Central memory CD4-positive, alpha-beta T cell (primary cell): ENCODE data around the gene TMED1.
"Not testable (repeated sequence)": the region's sequence is repeated elsewhere in the genome, so short reads cannot be mapped to it uniquely, and the experiment has no call there.

Experiments
- DNase-seq: peaks from one replicate; pipeline ENCODE4 v3.0.0; 2022
- total RNA-seq, 3 experiments: gene quantifications; one replicate each; lab custom pipeline; 2026; lab: John Stamatoyannopoulos, UW

TMED1 gene, protein sequence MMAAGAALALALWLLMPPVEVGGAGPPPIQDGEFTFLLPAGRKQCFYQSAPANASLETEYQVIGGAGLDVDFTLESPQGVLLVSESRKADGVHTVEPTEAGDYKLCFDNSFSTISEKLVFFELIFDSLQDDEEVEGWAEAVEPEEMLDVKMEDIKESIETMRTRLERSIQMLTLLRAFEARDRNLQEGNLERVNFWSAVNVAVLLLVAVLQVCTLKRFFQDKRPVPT
- 5.0 to 14.6 (median 10.1) reads per million in 3 experiments for total RNA-seq

DNA sequence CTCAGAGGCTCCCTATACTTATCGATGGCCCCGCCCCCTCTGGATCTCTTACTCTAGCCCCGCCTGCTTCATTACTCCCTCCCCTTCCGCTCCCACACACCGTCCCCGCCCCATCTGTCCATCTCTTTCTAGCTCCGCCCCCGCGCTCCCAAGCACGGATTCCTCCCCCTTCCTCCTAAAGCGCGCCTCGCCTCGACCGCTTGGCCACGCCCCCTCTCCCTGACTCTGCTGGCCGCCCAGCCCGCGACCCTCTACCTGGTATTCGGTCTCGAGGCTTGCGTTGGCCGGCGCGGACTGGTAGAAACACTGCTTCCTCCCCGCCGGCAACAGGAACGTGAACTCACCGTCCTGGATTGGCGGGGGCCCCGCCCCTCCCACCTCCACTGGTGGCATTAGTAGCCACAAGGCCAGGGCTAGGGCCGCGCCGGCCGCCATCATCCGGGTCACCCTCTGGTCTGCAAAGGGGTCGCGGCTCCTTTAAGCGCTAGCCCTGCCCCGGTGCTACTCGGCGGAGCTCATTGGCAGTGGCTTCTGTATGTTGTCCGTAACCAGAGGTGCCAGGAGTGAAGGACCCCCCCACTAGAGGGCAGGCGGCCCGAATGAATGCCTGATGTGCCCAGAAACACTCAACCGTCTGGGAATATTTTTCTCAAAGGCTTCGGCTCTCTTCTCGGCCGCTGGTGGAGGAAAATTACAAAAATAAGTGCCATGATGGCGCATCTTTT is at the start of gene TMED1:
Gene TMED1 (minus strand): TSS at position 459 of the 725 bp plus-strand sequence. CDS start 21 bp downstream, at position 438.
- peak; percentile 93 for DNase-seq

DNA sequence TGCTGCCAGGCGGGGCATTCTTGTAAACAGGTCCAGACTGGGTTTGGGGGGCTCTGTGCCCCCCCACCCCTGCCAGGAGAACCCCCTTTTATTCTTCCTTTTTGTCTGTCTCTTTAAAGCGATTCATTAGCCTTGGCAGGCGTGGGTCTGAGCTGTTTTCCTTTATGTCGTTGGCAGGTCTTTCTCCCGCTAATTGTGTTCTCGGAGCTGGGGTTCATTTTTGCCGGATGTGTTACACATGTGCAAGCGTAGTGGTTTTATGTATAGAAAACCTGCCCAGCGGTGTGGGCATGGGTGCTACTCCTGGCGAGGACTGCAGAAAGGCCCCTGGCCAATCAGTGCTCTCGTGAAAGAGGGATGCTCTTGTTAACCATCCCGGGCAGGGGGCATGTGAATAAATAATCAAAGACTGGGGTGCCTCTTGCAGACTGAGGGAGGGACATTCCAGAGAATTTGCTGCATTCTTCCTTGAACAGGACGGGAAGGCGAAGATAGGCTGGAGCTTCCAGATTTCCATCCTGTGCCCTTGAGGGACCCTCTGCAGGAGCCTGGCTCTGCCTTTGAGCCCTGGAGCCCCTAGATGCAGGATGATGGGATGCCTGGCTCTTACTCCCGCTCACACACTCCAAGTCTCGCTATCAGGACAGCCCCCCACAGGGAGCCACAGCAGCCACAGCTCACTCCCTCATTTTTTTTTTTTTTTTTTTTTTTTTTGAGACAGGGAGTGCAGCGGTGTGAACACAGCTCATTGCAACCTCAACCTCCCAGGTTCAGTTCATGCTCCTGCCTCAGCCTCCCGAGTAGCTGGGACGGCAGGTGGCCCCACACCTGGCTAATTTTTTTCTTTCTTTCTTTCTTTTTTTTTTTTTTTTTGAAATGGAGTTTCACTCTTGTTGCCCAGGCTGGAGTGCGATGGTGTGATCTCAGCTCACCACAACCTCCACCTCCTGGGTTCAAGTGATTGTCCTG is 49.5 kb upstream of the TMED1 start:
- no peak for DNase-seq

DNA sequence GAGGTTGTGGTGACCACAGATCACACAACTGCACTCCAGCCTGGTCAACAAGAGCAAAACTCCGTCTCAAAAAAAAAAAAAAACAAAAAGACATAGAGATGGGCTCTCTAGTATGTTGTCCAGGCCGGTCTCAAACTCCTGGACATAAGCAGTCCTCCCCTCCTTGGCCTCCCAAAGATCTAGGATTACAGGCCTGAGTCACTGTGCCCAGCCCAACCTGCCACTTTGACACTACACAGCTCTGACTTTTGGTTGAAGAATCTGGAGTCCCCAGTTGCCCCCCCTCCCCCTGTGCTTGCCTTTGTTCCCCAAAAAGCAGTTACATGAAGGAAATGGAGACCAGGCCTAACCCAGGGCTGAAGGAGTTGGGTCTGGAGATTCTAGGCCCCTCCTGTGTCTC is 48.3 kb upstream of the TMED1 start:
- no peak for DNase-seq

DNA sequence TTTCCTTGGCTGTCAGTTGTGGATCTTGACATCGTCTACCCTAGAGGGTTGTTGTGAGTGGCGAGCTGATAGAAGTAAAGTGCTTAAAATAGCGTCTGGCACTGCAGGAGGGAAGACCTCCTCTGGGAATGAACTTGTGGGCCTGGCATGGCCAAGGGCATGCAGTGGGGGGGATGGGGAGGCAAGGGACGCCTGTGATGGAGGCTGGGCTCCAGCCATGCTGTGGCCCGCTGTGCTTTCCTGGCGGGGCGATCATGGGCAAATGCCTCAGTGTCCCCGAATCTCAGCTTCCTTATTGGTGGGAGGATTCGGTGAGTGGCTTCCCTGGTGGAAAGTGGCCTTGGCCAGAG is 46.1 kb upstream of the TMED1 start:
- DNase-seq = no peak

DNA sequence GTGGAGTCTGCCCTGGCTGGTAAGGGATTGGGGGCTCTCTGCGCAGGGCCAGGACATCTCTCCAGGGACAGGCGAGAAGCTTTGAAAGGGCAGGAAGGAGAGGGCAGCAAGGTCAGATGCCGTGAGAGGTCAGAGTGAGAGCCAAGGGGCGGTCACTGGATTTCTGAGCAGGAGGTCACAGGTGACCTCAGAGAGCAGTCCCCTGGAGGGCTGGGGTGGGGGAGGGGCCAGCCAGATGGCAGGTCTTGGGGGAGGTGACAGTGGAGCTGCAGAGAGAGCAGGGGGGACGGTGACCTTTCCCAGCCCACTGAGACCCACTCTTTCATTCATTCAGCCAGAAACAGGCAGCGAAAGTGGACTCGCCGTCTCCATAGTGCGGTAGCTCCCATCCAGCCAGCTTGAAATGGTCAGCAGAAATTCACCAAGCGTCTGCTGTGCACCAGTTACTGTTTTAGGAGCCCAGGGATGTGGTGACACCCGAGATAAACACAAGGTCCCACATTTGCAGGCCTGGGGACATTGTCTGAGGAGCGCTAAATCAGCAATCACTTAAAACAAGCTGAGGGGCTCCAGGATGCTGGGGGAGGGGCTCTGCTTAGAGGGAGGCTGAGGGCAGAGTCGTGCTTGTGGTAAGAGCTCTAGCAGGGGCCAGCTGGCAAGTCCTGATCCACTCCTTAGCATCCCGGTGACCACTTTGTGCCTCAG is 45.5 kb upstream of the TMED1 start:
- no peak for DNase-seq

DNA sequence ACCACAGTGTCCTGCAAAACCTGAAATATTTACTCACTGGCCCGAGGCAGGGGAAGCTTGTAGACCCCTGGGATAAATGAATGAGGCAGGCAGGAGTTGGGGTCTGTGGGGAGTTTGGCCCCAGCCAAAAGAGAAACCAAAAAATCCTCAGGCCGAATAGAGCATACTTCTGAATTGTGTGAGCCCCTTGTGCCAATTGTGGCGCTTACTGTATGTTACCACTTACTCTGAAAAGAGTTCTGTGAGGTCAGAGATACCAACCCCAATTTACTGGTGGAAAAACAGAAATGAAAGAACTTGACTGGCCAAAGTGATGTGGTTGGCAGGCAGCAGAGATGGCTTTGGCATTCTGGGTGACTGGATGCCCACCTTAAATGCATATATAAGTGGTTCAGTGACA is 42.2 kb upstream of the TMED1 start:
- DNase-seq = no peak

DNA sequence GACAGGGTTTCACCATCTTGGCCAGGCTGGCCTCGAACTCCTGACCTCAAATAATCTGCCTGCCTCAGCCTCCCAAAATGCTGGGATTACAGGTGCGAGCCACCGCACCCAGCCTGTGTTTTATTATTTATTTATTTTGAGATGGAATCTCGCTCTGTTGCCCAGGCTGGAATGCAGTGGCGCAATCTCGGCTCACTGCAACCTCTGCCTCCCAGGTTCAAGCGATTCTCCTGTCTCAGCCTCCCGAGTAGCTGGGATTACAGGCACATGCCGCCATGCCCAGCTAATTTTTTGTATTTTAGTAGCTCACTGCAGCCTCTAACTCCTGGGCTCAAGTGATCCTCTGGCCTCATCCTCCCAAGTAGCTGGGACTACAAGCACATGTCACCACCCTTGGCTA is 41.6 kb upstream of the TMED1 start:
- DNase-seq = not testable (repeated sequence)

DNA sequence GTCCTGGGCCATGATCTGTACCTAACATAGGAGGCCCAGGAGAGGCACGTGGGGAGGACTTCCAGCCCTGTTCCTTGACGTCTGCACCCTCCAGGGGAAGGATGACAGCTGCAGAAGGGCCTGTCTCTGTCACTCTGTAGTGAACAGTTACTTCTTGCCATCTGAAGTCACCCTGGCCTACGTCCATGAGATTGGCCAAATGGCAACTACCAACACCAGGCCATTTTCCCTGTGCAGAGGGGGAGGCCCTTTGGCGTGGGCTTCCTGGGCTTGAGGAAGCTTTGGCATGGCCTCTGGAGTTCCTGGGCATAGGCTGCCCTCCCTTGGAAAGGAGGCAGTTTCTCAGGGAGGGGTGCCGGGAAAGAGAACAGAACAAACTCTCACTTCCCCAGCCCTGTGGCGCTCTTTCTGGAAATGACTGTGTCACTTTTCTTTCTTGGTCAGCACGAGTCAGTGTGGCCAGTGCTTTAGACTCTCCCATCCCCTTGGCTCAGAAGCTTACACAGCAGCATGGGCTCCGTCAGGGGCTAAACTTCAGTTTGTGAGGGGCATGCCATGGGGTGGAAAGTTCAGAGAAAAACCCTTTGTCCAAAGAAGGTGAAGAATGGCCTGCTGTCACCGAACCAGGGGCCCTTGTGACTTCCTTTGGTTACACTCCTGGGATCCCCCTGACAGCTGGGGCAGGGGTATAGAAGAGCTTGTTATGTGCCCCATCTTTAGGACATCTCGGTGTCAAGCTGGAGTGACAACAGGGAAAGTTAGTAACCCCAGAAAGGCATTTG is 40.6 kb upstream of the TMED1 start:
- DNase-seq = no peak

DNA sequence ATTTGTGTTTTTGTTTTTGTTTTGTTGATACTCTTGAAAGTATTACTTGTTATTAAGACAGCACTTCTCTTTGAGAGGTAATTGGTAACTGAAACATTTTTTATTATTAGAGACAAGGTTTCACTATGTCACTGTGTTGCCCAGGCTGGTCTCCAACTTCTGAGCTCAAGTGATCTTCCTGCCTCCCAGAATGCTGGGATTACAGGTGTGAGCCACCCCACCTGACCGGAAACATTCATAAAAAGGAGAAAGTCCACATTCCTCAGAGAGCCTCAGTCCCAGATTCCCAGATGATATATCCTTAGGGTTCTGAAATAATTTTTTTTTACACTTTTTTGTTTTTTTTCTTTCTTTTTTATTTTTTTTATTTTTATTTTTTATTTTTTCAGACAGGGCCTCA is 38.0 kb upstream of the TMED1 start:
- DNase-seq = no peak

DNA sequence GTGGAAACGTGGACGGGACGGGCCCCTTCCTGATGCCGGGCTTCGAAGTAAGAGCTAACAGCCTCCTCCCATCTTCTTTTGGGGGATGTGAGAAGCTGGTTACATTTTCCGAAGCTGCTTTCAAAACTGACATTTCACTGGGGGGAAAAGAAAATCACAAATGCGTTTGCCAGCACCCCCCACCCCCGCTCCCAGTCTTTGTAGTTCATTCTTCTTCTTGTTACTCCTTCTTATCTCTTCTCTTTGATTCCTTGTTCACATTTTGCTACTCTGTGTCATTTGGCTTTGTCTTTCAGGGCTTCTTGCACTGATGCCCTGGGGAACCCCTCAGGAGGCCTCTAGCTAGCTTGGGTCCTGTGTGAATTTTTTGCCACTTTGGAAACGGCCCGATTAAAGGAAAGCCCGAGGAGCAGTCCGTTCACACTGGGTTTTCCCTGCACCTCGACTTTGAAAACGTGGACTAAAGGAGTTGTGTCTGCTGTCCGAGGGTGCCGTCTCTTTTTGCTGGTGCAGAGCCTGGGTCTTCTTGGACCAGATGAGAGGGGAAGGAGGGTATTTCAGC is 36.6 kb upstream of the TMED1 start:
- no peak for DNase-seq

DNA sequence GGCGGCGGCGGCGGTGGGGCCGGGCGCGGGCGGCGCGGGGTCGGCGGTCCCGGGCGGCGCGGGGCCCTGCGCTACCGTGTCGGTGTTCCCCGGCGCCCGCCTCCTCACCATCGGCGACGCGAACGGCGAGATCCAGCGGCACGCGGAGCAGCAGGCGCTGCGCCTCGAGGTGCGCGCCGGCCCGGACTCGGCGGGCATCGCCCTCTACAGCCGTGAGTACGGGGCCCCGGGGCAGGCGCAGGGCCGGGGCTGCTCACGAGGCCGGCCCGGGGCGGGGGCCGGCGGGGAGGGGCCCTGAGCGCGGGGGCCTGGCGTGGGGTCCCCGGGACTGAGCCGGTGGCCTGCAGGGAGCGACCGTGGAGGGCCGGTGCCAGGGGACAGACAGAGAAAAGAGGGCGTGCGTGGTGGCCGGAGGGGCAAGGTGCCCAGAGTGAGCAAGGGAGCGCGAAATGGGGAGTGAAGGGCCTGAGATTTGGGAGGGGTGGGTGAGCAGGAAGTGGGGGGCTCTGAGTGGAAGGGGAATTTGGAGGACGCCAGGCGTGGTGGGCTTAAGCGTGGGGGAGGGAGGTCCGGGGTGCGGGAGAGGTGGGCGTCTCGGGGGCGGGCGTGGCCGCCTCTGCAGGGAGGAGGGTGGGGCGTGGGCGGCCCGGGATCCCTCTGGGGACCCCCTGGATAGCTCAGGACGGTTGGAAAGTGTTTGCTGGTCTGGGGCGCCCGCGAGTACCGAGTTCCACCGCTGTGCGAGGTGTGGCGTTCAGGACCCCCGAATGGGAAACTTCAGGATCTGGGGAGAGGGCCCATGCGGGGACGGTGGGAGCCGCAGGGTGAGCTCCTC is 35.9 kb upstream of the TMED1 start:
- DNase-seq = no peak

DNA sequence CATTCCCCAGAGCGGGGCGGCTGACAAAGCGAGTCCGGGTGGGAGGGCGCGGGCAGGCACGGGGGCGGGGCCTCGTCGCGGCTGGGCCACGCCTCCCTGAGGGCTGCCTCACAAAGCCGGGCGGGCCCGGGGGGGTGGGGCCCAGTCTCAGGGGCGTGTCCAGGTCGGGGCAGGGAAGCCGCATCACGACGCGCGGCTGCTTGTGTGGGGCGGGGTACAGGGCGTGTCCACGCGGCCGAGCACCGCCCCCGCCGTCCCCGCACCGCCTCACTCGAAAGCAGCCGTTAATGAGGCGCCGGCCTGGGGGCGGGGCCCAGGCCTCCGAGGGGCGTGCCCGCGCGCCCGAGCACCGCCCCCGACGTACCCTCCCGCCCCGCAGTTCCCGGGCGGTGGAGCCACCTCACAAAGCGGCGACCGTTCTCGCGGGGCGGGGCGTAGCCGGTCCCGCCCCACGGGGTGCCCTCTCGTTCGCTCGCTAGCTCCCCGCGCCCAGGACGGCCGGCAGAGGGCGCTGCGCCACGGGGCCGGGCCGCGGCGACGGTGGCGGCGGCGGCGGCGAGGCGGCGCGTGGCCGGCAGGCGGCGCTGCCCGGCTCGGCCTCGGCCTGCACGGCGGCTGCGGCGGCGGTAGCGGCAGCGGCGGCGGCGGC is 35.1 kb upstream of the TMED1 start, which contains the start of gene CARM1:
Gene CARM1 (plus strand): TSS at position 599 of the 649 bp plus-strand sequence. CDS start 150 bp downstream, outside the sequence.
- DNase-seq = peak; percentile 99

DNA sequence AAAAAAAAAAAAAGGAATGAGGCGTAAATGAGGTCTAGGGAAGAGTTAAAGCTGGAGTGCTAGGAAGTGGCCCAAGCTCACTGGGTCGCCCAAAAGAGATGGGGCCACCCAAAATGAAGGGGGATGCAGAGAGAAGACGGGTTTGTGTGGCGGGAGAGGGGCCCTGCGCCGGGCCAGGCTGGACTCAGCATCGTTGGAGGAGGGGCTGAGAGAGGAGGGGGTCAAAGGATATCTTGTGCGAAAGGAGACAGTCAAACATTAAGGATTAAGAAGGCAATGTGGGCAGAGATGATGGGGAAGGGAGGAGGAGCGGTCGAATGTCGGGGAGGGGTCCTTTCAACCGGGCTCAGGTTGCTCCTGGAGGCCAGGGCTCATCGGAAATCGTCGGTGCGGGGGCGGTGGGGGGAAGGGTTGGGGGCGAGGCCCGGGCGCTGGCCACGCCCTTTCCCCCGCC is 34.5 kb upstream of the TMED1 start:
- no peak for DNase-seq

DNA sequence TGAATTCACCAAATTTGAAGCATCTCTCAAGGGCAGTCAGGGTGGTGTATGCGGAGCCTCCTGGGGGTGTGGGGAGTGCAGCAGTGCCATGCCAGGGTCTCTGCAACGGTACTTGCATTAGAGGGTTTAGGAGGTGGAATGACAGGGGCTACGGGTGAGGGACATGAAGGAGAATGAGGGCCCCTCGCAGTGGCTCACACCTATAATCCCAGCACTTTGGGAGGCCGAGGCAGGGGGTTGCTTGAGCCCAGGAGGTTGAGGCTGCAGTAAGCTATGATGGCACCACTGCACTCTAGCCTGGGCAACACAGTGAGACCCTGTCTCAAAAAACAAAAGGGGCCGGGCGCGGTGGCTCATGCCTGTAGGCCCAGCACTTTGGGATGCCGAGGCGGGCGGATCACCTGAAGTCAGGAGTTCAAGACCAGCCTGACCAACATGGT is 33.9 kb upstream of the TMED1 start:
- not testable (repeated sequence) for DNase-seq

DNA sequence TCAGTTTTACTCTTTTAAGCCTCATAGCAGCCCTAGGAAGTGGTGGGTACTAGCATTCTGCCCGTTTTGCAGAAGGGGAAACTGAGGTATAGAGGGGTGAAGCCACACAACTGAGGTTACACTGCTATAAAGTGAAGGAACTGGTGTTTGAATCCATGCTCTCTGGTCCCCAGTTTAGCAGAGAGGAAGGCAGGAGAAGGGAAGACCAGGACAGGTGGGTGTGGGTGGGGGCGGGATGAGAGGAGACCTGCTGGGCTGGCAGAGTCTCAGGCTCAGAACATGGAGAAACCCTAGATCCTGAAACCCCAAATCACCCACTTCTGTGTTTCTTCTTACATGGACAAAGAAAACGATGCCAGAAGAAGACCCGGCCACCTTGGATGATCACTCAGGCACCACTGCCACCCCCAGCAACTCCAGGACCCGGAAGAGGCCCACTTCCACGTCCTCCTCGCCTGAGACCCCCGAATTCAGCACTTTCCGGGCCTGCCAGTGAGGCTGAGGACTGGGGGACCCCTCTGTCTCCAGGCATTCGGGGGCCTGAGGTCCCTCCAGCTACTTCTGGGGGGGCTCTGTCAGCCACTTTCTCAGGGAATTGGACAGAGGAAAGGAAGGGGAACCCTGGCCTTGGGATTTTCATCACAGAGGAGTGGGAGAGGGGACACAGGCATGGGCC is 33.0 kb upstream of the TMED1 start:
- DNase-seq = no peak

DNA sequence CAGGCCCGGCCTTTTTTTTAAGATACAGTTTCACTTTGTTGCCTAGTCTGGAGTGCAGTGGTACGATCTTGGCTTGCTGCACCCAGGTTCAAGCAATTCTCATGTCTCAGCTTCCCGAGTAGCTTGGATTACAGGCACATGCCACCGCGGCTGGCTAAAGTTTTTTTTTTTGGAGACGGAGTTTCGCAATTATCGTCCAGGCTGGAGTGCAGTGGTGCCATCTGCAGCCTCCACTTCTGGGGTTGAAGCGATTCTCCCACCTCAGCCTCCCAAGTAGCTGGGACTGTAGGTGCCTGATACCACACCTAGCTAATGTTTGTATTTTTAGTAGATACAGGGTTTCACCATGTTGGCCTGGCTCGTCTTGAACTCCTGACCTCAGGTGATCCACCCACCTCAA is 30.5 kb upstream of the TMED1 start:
- no peak for DNase-seq

DNA sequence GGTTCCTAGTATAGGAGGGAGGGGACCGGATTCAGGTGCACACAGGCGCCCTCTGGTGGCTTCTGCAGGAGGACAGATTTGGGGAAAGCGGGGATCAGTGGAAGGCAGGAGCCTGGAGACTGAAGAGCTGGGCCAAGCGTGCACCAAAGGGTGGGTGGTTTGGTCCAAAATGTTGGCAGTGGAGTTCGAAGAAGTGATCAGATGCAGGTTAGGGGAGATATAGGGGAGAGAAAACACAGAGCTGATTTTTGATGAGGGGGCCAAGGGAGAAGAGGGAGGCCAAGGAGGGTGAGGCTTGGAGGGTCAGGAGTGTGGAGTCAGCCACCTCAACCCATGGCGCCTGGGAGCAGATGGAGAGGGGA is 28.5 kb upstream of the TMED1 start:
- peak; percentile 71 for DNase-seq

DNA sequence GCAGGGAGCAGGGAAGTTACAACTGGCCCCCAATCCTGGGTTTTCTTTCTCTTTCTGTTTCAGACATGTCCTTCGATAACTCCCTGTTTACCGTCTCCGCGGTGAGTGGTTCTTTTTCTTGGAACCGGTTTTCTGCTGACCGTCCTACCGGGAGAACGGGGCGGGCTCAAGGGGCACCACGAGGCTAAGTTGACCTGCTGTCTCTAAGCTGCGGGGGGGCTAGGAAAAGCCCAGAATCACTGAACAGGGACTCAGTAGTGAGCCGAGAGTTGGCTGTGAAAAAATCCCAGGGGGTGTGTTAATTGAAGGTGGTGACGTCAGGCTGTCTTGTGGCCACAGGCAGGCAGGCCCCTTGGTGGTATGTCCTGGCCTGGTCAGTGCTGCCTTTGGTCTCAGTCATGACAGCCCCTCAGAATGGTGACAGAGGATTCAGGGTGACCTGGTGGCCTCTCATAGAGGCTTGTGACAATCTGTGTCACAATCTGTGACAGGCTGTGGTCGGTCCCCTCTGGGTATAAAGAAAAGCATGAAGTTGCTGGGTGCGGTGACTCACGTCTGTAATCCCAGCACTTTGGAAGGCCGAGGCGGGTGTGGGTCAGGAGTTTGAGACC is 27.2 kb upstream of the TMED1 start:
- no peak for DNase-seq
